Suprapubic skin (tissue), 3 donors: Measurements from ENCODE around the gene MGME1.

Source experiments
- CTCF ChIP-seq, 2 donors: fragments of 200-600 bp in 1 of 2; fragments of 450-650 bp in 1 of 2; sonication (generic) in 1 of 2; IDR thresholded peaks; one replicate each; pipeline ENCODE4 v1.5.1; 2016 to 2019; ENCODE audit warnings: antibody characterized with exemption in 2 of 2, mild to moderate bottlenecking in 1 of 2, moderate library complexity in 1 of 2
- EP300 ChIP-seq: sonication (generic); formaldehyde crosslinking; IDR thresholded peaks from one replicate; pipeline ENCODE4 v1.6.1; 2017; ENCODE audit warnings: antibody characterized with exemption
- POLR2A ChIP-seq, 2 donors: fragments of 450-650 bp; IDR thresholded peaks; one replicate each; pipeline ENCODE4 v1.6.1; 2017; ENCODE audit warnings: antibody characterized with exemption in 2 of 2, mild to moderate bottlenecking in 2 of 2, moderate library complexity in 2 of 2

GRCh38 chr20:17928211-17928611 is 40.6 kb upstream of the MGME1 start:
- TF ChIP-seq CTCF (IDR thresholded peaks at IDR 0.05) (no peak), POLR2A (IDR thresholded peaks at IDR 0.05) (no peak), EP300 (no peak)
